ENCODE results near the gene ADRA2B. TPM values are rescaled to one million over a fixed set of nuclear protein-coding genes. Genes with fewer than 3 reads are reported as not detected.
"Not testable (repeated sequence)": the region's sequence is repeated elsewhere in the genome, so short reads cannot be mapped to it uniquely, and the experiment has no call there.

The ADRA2B gene
- total RNA-seq, 2 donors from 2014 or later = 4.1 to 7.1 TPM

- intact Hi-C loops (cut with DNase I) = loop anchor here in 1 of 2 donors (5.0 kb wide), 1 partner anchor 34 kb away; the partner anchor contains the start of gene ADRA2B
- DNase-seq (ENCODE audit: low spot score) = peak; percentile 83
Measured at GRCh38 chr2:96083064-96083939, 33.1 kb downstream of the ADRA2B start.

GRCh38 chr2:96082211-96083063 is 33.9 kb downstream of the ADRA2B start:
- DNase-seq (ENCODE audit: low spot score) = peak; percentile 55

GRCh38 chr2:96081042-96081441 is 35.3 kb downstream of the ADRA2B start:
- intact Hi-C loops (cut with DNase I) = loop anchor here in 1 of 2 donors (5.0 kb wide), 1 partner anchor 36 kb away; the partner anchor contains the start of gene ADRA2B
- no peak for DNase-seq (ENCODE audit: low spot score)

More at GRCh38 chr2:96082211-96083063, 33.9 kb downstream of the ADRA2B start:
- intact Hi-C loops (cut with DNase I) = loop anchor here in 1 of 2 donors (5.0 kb wide), 1 partner anchor 35 kb away; the partner anchor contains the start of gene ADRA2B

- DNase-seq (ENCODE audit: low spot score) = peak; percentile 23
- intact Hi-C loops (cut with DNase I) = no loop called here
Measured at GRCh38 chr2:96075199-96075771, 41.1 kb downstream of the ADRA2B start.

GRCh38 chr2:96074156-96074555 is 42.2 kb downstream of the ADRA2B start:
- peak; percentile 41 for DNase-seq (ENCODE audit: low spot score)
- intact Hi-C loops (cut with DNase I) = loop anchor here in 1 of 2 donors (5.0 kb wide), 1 partner anchor 38 kb away; no protein-coding TSS in a partner anchor

GRCh38 chr2:96073170-96073775 is 43.1 kb downstream of the ADRA2B start:
- intact Hi-C loops (cut with DNase I) = loop anchor here in 1 of 2 donors (5.0 kb wide), 1 partner anchor 39 kb away; no protein-coding TSS in a partner anchor
- DNase-seq (ENCODE audit: low spot score) = peak; percentile 73

- peak; percentile 53 for DNase-seq (ENCODE audit: low spot score)
- intact Hi-C loops (cut with DNase I) = loop anchor here in 1 of 2 donors (5.0 kb wide), 1 partner anchor 40 kb away; no protein-coding TSS in a partner anchor
Measured at GRCh38 chr2:96072746-96073145, 43.6 kb downstream of the ADRA2B start.

- intact Hi-C loops (cut with DNase I) = loop anchor here in 1 of 2 donors (5.0 kb wide), 1 partner anchor 40 kb away; no protein-coding TSS in a partner anchor
- not testable (repeated sequence) for DNase-seq (ENCODE audit: low spot score)
Measured at GRCh38 chr2:96071977-96072491, 44.3 kb downstream of the ADRA2B start.

GRCh38 chr2:96071087-96071976 is 45.0 kb downstream of the ADRA2B start:
- intact Hi-C loops (cut with DNase I) = loop anchor here in 1 of 2 donors (5.0 kb wide), 1 partner anchor 41 kb away; no protein-coding TSS in a partner anchor
- peak; percentile 43 for DNase-seq (ENCODE audit: low spot score)

- not testable (repeated sequence) for DNase-seq (ENCODE audit: low spot score)
- intact Hi-C loops (cut with DNase I) = loop anchor here in 1 of 2 donors (5.0 kb wide), 1 partner anchor 42 kb away; no protein-coding TSS in a partner anchor
Measured at GRCh38 chr2:96070351-96070750, 46.0 kb downstream of the ADRA2B start.

- DNase-seq (ENCODE audit: low spot score) = not testable (repeated sequence)
- intact Hi-C loops (cut with DNase I) = loop anchor here in 1 of 2 donors (5.0 kb wide), 1 partner anchor 42 kb away; no protein-coding TSS in a partner anchor
Measured at GRCh38 chr2:96069878-96070277, 46.5 kb downstream of the ADRA2B start.

GRCh38 chr2:96067902-96068581 is 48.3 kb downstream of the ADRA2B start:
- intact Hi-C loops (cut with DNase I) = not testable (repeated sequence)
- DNase-seq (ENCODE audit: low spot score) = peak; percentile 78

- intact Hi-C loops (cut with DNase I) = not testable (repeated sequence)
- DNase-seq (ENCODE audit: low spot score) = peak; percentile 26
Measured at GRCh38 chr2:96067098-96067660, 49.2 kb downstream of the ADRA2B start.

- peak; percentile 75 for DNase-seq (ENCODE audit: low spot score)
- intact Hi-C loops (cut with DNase I) = not testable (repeated sequence)
Measured at GRCh38 chr2:96066511-96066910, 49.9 kb downstream of the ADRA2B start.

- DNase-seq (ENCODE audit: low spot score) = peak; percentile 81
- intact Hi-C loops (cut with DNase I) = not testable (repeated sequence)
Measured at GRCh38 chr2:96065954-96066353, 50.4 kb downstream of the ADRA2B start.

- intact Hi-C loops (cut with DNase I) = no loop called here
- DNase-seq (ENCODE audit: low spot score) = peak; percentile 83
Measured at GRCh38 chr2:96065381-96065930, 50.9 kb downstream of the ADRA2B start.
